Stimulated activated CD4-positive, alpha-beta T cell treated with anti-CD3 and anti-CD28 coated beads, Interleukin-1b, Interleukin-23, amount 100 ng/mL, for 48 hours (primary cell): ENCODE measurements around the gene ATOSB.
A peak's percentile ranks its signal among the peaks of the same experiment; 100 is the strongest.

Experiments used
- DNase-seq: peaks from one replicate; pipeline ENCODE4 v3.0.0-alpha.2; 2020

Gene ATOSB

GRCh38 chr9:35112257-35113020 is 3.2 kb downstream of the ATOSB start:
- DNase-seq, result no peak

GRCh38 chr9:35111001-35111933 is 4.4 kb downstream of the ATOSB start:
- peak; percentile 97 for DNase-seq

DNA sequence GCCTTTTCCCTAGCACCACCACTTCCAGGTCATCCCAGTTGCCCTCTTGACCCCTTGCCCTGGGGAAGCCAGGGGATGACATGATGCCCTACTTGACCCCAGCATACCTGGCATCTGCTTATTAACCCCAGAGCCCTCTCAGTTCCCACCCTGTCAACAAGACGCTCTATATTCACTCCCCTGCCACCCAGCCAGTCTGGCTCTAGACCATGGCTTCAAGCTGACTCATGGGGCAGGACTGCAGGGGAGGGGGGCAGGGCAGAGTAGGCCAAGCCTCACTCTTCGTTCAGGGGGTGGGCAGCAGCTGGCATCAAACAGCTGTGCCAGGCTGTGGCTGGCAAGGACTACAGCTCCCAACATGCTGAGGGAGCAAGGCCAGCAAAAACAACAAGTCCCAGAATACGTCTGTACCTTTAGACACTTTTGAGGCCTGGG is 5.3 kb downstream of the ATOSB start:
- no peak for DNase-seq

DNA sequence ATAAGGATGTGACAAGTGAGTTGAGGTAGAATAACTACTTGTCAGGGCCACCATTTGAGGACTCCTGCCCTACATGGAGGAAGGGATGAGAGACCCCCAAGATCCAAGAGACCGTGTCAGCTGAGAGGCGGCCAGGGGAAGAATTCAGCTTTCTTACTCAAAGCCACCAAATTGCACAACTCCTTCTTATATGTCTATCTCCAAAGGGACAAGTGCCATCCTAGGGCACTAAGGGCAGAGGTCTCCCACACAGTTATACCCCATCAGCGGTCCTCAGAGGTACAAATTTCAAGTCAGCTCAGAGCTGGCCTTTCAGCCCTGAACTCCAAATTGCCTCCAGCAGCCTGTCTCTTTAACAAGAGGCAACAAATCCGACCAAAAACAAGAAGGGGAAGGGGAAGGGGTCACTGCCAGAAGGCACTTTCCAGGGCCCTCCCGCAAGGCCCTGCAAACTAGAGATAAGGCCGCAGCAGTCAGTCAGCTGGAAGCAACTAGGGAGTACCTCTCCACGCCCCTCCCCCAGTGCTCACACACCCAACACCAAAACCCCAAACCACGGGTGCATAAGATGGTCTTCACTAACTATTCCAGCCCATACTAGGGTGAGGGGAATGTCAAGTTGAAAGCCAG is 6.6 kb downstream of the ATOSB start:
- DNase-seq, result no peak

DNA sequence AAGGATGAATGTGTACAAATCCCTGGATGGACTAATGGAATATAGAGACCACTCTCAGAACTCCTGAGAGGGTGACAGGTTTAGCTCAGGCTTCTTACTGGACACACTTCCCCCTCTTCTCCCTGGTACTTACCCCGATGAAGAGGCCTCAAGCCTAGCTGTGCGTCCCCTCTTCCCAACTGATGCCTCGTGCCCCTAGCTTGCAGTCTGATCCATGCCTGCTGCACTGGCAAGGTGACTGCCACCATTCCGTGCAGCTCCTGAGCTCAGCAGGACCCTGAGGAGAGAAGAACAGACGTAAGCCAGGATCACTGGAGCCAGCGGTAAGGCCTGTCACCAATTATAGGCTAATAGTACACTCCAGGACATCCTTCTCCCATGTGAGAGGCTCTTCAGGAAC is 7.2 kb downstream of the ATOSB start:
- no peak for DNase-seq

DNA sequence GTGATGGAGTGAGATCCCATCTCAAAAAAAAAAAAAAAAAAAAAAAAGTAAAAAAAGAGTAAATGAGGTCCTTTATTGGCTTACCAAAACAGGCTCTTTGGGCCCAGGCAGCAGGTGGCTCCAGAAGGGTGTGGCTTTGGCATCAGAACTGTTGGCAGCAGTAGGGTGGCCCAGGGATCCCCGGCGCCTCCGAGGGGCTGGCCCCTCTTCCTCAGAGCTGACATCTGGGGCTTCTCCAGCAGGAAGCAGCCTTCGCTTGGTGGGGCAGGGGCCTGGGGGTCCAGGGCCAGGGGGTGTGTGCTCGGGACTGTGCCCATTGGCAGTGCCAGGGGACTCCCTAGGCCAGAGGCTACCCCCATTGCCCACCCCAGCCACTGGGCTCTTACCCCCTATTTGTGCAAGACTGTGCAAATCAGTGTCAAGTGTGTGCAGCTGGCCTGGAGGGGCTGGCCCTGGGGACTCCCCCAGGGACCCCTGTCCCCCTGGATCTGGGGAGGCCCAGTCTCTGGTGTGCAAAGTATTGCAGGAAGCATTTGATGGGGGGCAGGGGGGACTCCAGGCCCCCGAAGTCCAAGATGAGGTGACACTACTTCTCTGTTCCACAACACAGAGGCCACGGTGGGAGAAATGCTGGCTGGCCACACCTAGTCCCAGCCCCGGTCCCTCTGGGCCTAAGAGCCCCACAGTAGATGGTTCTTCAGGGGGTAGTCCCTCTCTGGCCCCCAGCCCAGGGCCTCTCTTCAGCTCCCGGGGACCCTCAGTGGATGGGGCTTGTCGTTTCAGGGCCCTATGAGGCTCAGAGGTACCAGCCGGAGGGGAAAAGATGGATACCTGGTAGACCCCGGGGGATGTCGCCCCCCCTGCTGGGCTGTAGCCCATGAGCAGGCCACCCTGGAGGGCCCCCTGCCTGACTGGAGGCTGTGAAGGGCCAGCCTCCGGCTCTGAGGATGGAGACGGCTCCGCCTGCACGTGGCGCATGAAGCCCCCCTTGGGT is 8.1 kb downstream of the ATOSB start:
- DNase-seq, result no peak

DNA sequence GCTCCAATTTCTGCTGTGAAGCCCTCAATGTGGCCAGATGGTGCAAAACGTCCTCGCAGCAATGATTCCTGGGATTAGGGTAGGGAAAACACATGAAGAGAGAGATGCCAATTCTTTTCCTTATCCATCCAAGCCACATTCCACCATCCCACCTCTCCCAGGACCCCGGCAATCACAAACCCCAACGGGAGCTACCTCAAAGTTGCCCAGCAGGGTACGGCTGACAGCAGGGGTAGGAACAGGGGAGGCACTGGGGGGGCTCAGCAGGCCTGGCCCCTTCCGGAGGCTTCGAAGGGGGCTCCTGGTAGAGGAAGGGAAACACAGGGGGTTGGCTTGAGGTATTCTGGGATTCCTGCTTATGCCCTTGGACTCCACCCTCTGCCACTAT is 9.3 kb downstream of the ATOSB start:
- DNase-seq, result no peak

DNA sequence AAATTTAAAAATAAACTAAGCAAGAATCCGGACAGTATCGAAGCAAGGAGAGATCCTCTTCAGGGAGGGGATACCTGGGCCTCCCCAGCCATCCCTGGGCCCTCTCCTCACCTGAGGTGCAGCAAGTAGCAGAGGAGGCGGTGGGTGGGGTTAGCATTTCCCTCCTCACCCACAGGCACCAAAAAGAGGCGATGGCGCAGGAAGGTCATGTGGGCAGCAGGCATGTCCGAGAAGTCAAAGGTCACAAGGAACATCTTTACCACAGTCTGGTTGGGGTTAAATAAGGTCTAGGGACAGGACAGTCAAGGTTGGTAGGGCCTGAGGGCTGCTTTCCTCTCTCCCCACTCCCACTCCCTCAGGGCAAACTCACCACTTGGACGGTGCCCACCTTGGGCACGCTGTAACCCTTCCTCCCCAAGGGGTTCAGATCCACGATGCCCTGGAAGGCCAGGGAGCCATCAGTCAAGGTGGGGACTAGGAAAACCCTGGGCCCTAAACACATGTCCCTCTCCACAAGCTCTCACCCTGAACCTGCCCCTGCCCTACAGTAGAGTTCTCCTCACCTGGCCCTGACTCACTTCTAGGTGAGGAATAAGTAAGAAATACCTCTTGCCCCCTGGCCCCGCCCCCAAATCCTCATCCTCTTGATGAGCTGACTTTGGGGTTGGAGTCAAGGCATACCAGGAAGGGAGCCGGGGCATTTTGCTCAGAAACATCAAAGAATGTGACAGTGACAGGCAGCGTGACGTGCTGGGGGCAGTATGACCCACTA is 9.9 kb downstream of the ATOSB start:
- DNase-seq, result no peak

- DNase-seq, result no peak
Measured at GRCh38 chr9:35105126-35105525, 10.5 kb downstream of the ATOSB start.

DNA sequence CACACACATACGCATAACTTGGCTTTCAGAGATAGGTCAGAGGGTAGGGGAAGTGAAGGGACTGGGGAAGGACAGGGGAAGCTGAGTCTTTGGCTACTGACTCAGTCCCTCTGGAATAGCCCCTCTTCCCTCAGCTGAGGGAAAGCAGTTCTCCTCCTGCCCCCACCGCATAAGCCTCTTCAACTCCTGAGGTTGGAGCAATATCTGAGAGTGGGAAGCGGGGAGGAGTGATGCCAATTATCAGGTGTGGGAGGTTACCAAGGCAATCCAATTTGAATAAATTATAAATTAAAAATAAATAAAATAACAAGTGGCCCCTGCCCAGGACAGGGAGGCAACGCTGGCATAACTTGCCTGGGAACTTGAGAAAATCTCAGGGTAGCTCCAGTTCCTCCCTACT is 11.1 kb downstream of the ATOSB start:
- no peak for DNase-seq

DNA sequence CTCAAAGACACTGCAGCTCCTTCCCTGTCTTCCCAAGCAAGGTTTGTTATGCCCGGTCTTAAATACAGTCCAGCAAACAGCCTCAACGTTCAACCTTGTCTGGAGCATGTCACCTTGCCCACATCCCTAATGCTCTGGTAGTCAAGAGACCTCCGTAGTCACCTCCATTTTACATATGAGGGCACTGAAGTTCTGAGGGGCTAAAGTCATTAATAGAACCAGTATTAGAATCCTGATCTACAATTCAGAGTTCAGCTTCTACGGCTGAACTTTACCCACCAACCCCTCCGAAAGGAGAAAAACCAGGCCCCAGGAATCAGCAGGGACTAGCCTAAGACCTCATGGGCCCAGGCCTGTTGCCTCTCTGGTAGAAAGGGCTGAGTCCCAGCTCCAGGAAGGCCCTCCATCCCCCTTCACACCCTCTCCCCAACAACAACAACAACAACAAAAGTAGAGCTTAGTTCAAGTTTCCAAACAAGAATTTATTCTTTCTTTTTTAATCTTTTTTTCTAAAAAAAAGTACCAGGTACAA is 11.9 kb downstream of the ATOSB start:
- no peak for DNase-seq

DNA sequence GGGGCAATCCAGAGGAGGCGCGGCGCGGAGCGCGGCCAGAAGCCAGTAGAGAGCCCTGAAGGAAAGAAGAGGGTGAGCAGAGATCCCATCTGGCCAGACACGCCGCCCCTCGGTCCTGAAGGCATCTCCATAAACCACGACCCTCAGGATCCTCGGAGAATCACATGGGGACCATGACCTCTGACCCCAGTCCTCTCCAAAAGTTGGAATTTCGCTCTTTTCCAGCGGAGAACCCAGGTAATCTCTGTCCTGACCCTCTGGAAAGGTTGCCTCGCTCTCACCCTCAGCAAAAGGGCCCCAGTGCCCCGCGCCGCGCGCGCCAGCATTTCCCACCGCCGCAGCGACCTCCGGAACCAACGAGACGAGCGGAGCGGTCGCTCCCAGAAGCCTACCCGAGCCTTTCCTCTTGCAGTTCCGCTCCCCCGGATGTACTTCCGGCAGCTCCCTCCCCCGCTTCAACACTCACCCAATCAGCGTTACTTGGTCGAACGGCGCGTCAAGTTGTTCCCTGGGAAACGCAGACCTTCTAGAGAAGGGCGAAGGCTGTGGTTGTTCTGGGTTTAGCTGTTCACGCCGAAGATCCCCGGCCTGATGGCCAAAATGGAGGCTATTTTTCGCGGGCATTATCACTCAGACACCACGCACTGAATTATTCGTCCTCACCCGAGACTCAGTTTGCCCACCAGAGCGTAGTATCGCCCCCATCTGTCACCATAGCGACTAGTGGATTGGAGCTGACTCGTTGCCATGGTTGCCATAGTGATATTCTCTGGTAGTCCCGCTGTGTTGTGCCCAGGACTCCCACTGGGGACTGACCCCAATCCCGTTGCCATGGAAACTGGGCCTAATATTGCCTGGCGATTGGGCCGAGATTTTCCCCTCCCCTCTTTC is 12.6 kb downstream of the ATOSB start, which contains the start of gene STOML2:
Gene STOML2 (minus strand): TSS at position 363 of the 891 bp plus-strand sequence. CDS start 37 bp downstream, at position 326.
- peak; percentile 94 for DNase-seq

GRCh38 chr9:35102465-35102768 is 13.2 kb downstream of the ATOSB start:
- DNase-seq, result no peak

GRCh38 chr9:35097573-35097972 is 18.1 kb downstream of the ATOSB start:
- DNase-seq, result no peak

- DNase-seq, result peak; percentile 92
Measured at GRCh38 chr9:35096035-35096849, 19.4 kb downstream of the ATOSB start, which contains the start of gene PIGO. Gene PIGO, minus strand, starts transcription at chr9:35096591. Its CDS starts 1,026 bp downstream, at chr9:35095565.

GRCh38 chr9:35091536-35091935 is 24.1 kb downstream of the ATOSB start:
- no peak for DNase-seq

DNA sequence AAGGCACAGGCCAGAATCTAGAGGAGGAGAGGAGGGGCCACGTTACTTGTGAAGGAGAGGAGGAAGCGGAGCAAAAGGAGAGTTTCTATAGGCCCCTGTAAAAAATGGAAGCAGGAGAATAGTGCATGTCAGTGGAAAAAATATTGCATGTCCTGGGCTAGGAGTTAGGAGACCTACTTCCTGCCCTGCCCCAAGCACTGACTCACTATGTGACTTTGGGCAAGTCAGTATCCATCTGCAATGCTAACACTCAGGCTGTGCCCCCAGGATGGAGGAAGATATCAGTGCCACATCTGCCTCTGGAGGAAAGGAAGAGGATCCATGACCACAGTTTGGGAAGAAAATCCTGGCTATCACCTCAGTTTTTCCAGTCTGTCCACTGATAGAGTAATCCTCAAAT is 26.2 kb downstream of the ATOSB start:
- no peak for DNase-seq

- DNase-seq, result no peak
Measured at GRCh38 chr9:35085078-35085477, 30.6 kb downstream of the ATOSB start.
